Subcutaneous adipose tissue (tissue), 4 donors: ENCODE measurements around the gene CD248. TPM values are rescaled to one million over a fixed set of nuclear protein-coding genes. Genes with fewer than 3 reads are reported as not detected.

ENCODE experiments used
- CTCF ChIP-seq: fragments of 450-650 bp; IDR thresholded peaks from one replicate; pipeline ENCODE4 v1.5.1; 2016; ENCODE audit warnings: low read depth, mild to moderate bottlenecking, control low read depth, antibody characterized with exemption, moderate library complexity
- total RNA-seq, 4 donors: library from RNA; depleted of rRNA; stranded (reverse); fragments of >200 nt; gene quantifications; one replicate each; pipeline ENCODE4 v1.1.0, GENCODE V29; 2016

CD248 gene
- total RNA-seq, 4 donors from 2014 or later: 49.0 to 226 (median 149) TPM

GRCh38 chr11:66328302-66329144, 11.7 kb upstream of the CD248 start:
- no peak for TF ChIP-seq CTCF

GRCh38 chr11:66328031-66328301, 11.1 kb upstream of the CD248 start:
- no peak for TF ChIP-seq CTCF

- TF ChIP-seq CTCF: no peak
Measured at GRCh38 chr11:66327171-66328030, 10.6 kb upstream of the CD248 start.

- no peak for TF ChIP-seq CTCF
Measured at GRCh38 chr11:66326261-66327111, 9.6 kb upstream of the CD248 start.

GRCh38 chr11:66325263-66325671, 8.4 kb upstream of the CD248 start:
- TF ChIP-seq CTCF: no peak

- no peak for TF ChIP-seq CTCF
Measured at GRCh38 chr11:66324664-66325063, 7.8 kb upstream of the CD248 start.
